Spinal cord (tissue), 10 donors: ENCODE measurements around the gene AP4S1. TPM values are rescaled to one million over a fixed set of nuclear protein-coding genes. Genes with fewer than 3 reads are reported as not detected.

Source experiments
- DNase-seq, 6 donors: peaks; one replicate each; pipeline versions ENCODE4 v3.0.0 to v3.0.0-alpha.2; 2013 to 2015; ENCODE audit warnings: low spot score in 6 of 6, low read depth in 4 of 6
- H3K27ac ChIP-seq: one replicate; pipeline ENCODE4 v1.5.1; 2013; ENCODE audit warnings: low read depth, low read length, control low read depth
- H3K27me3 ChIP-seq: one replicate; pipeline ENCODE4 v1.6.1; 2013; ENCODE audit warnings: low read length; ENCODE audit not compliant: control insufficient read depth, insufficient read depth
- H3K36me3 ChIP-seq: one replicate; pipeline ENCODE4 v1.6.1; 2013; ENCODE audit warnings: low read length; ENCODE audit not compliant: control insufficient read depth, insufficient read depth
- H3K4me1 ChIP-seq: one replicate; pipeline ENCODE4 v1.6.1; 2013; ENCODE audit warnings: low read length; ENCODE audit not compliant: control insufficient read depth, insufficient read depth
- H3K4me3 ChIP-seq: one replicate; pipeline ENCODE4 v1.5.1; 2013; ENCODE audit warnings: low read depth, low read length, control low read depth
- H3K9me3 ChIP-seq: one replicate; pipeline ENCODE4 v1.6.1; 2013; ENCODE audit warnings: low read length; ENCODE audit not compliant: control insufficient read depth, insufficient read depth
- WGBS: methylation state at CpG from one replicate; pipeline ENCODE4 v1.1.5; 2013; ENCODE audit warnings: missing lambda C conversion rate; ENCODE audit not compliant: insufficient coverage; 5-methylcytosine and 5-hydroxymethylcytosine counted together
- polyA plus RNA-seq, 2 donors: library from polyadenylated mRNA; unstranded; fragments of 120-200 nt; gene quantifications; one replicate each; pipeline ENCODE4 v1.2.1, GENCODE V29; 2013; ENCODE audit not compliant: insufficient read length in 2 of 2
- total RNA-seq, 2 donors: library from RNA; depleted of rRNA in 1 of 2; stranded (reverse); fragments of 120-200 nt in 1 of 2; fragments of >200 nt in 1 of 2; gene quantifications; one replicate each; pipeline versions ENCODE4 v1.2.3 to v1.2.4, GENCODE V29; 2013 to 2014
- donor health status: healthy.

The AP4S1 gene
- total and polyA plus RNA-seq, 4 donors = 16.5 to 29.8 (median 28.3) TPM

DNA sequence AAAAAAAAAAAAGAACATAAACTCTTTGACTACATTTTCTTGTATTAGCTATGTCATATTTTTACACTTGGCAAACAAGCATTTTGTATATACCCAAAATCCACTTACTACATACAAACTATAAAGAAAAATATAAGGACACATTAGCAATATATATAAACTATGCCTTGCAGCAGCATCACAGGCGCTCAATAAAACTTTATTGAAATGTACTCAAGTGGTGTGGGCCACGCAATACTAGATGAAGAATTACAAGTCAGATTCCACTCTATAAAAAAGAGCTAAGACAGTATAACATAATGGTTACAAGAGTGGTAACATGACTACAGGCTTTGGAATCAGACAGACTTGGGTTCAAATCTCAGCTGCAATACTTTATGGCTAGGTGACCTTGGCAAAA lies 3.1 kb upstream of the AP4S1 start:
- H3K9me3 ChIP-seq = no peaks in the 10 kb centered on the region
- H3K4me3 ChIP-seq = no peak overlapping the region
- H3K4me1 ChIP-seq = peaks cover 3% of the 10 kb centered on the region
- no peaks in the 10 kb centered on the region for H3K27me3 ChIP-seq
- H3K27ac ChIP-seq = no peak overlapping the region
- WGBS = no CpG with 5 or more reads among the region's 2 CpGs
- DNase-seq = no peak
- peaks cover 2% of the 10 kb centered on the region for H3K36me3 ChIP-seq

DNA sequence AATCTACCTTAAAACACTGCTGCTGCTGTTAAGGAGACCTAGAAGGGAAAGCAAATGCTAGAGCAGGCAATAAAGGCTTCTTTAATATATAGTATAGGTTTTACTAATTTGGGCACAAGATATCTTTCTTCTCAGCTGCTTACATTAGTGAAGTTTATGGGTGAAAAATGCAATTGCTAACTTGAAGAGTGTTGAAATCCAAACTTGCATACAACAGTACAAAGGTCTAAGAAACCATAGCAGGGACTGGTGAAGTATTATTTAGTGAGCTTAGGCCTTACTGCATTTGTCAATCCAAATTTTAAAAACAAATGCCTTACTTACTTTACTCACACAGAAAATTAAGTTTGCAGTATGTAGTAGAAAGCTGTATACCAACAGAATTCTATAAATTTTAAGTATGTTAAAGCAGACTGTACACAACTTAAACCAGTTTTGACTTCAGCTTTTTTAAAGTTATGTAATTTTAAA lies 1.4 kb upstream of the AP4S1 start:
- Histone ChIP-seq H3K4me1 (peaks cover 5% of the 10 kb centered on the region), H3K9me3 (no peaks in the 10 kb centered on the region), H3K36me3 (peaks cover 2% of the 10 kb centered on the region), H3K4me3 (peak overlapping the region; percentile 96), H3K27ac (no peak overlapping the region), H3K27me3 (no peaks in the 10 kb centered on the region)
- DNase-seq = no peak

DNA sequence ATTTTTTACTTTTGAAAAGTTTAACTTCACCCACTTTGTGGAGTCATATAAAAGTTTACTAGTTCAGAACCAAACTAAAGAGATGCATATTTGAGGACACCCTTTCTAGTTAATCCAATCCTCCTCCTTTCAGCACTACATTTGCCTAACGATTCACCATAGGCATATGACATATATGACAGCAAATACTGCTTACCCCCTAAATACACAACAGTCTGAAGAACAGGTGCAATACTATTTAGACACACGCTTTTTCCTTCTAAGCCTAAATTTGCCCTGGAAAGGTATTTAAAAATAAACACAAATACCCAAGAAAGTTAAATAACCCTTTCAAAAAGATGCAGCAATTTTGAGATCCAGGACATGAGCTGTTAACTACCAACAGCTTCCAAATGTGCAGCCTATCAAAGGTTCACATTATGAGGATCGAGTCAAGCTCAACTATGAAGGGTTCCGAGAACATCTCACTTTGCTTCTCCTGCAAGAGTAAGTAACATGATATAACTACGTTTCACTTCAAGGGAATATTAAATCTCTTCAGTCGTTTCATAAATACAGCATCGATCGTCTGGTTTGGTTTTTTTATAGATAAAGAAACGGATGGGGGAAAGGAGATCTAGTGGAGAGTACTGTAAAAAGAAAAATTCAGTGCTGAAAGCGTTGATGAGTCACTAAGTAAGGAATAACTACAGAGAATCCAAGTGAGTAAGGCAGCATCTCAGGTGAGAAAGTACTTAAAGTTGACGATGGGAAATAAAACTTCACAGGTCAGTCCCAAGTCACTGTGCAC lies 677 bp upstream of the AP4S1 start:
- no peaks in the 10 kb centered on the region for H3K9me3 ChIP-seq
- DNase-seq = no peak
- peaks cover 5% of the 10 kb centered on the region for H3K4me1 ChIP-seq
- peak overlapping the region; percentile 99 for H3K27ac ChIP-seq
- peaks cover 2% of the 10 kb centered on the region for H3K36me3 ChIP-seq
- H3K27me3 ChIP-seq = no peaks in the 10 kb centered on the region
- H3K4me3 ChIP-seq = peak overlapping the region; percentile 96
- 5% methylated on average over 4 of the region's 11 CpGs for WGBS

DNA sequence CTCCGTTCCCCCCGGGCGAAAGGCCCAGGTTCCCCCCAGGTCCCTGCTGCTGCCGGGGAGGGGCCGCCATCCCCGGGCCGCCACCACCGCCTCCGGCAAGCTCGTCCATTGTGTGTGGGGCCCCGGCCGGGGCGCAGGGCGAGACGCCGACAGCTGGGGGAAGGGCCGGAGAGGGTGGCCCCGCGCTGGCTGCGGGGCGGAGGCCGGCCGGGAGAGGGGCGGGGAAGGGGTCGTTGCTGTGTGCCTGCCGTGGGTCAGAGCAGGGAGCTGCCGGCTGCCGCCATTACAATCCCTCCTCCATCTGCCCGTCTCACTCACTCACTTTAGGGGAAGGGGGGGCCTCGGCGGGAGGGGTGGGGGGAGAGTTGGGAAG lies 614 bp downstream of the AP4S1 start, which contains the start of gene STRN3:
TSS of gene STRN3 (minus strand) at position 303 of the 373 bp plus-strand sequence. CDS start at position 109, 194 bp downstream.
- no peaks in the 10 kb centered on the region for H3K36me3 ChIP-seq
- peak in 1 of 6 donors; percentile 5 for DNase-seq
- H3K9me3 ChIP-seq = no peaks in the 10 kb centered on the region
- peak within 1 kb of the TSS; percentile 96 for H3K4me3 ChIP-seq
- no peaks in the 10 kb centered on the region for H3K27me3 ChIP-seq
- H3K27ac ChIP-seq = peak within 1 kb of the TSS; percentile 99
- WGBS = under 1% methylated on average over 15 of the region's 31 CpGs
- H3K4me1 ChIP-seq = peaks cover 5% of the 10 kb centered on the region

DNA sequence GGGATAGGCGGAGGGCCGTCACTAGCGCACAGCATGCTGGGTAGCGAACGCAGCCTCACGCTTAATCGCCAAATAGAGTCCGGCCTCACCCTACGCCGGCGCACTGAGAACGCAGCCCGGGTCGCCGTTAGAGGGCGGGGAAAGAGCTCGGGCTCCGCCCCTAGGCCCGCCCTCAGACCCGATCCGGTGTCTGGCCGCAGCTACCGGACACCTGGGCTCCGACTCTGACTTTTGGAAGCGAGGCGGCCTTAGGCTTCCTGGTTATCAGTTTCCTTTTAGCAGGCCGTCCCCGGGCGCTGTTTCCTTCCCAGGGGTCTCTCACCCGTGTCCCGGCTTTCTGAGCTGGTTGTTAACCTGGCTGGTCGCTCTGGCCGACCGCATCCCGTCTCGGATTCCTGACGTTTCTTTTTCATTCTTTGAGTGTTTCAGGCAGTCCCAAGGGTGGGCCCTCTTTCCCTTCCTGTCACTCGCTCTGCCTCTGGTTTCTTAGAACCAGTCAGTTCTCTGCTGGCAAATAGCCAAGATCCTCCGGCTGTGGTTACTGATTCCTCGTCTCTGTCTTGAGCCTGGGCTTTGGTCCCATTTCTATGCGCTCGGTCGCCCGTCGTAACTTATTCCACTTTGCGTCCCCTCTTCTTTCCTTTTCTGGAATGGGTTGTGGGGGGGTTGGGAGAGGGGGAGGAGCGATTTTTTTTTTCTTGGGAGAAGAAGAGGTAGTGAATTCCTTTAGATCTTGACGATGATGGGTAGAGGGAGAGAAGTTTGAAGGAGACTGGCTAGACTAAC lies 1.2 kb downstream of the AP4S1 start:
- H3K4me3 ChIP-seq = peak overlapping the region; percentile 96
- no peaks in the 10 kb centered on the region for H3K36me3 ChIP-seq
- H3K27me3 ChIP-seq = no peaks in the 10 kb centered on the region
- H3K27ac ChIP-seq = peak overlapping the region; percentile 99
- 0% methylated on average over 39 of the region's 48 CpGs for WGBS
- H3K9me3 ChIP-seq = no peaks in the 10 kb centered on the region
- peak; percentile 84 to 99 (median 92) for DNase-seq
- peaks cover 5% of the 10 kb centered on the region for H3K4me1 ChIP-seq

DNA sequence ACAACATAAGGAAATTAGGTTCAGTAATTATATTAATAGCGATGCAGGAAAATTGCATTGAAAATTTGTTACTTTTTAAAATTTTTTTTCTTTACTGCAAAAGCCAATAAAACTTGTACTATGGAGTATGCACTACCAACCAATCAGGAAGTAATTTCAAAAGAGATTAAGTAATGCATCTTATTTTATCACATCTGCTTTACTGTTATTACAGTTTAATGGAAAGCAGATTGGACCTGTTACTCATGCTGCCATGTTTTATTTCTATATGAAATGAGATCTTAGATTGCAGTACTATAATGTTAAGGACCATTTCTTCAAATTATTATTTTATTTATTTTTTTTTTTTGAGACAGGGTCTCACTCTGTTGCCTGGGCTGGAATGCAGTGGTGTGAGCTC lies 2.4 kb downstream of the AP4S1 start:
- peak in 1 of 6 donors; percentile 13 for DNase-seq
- Histone ChIP-seq H3K9me3 (no peaks in the 10 kb centered on the region), H3K27ac (no peak overlapping the region), H3K27me3 (no peaks in the 10 kb centered on the region), H3K4me3 (no peak overlapping the region), H3K36me3 (no peaks in the 10 kb centered on the region), H3K4me1 (peaks cover 5% of the 10 kb centered on the region)
- WGBS = no CpG with 5 or more reads among the region's 1 CpG

DNA sequence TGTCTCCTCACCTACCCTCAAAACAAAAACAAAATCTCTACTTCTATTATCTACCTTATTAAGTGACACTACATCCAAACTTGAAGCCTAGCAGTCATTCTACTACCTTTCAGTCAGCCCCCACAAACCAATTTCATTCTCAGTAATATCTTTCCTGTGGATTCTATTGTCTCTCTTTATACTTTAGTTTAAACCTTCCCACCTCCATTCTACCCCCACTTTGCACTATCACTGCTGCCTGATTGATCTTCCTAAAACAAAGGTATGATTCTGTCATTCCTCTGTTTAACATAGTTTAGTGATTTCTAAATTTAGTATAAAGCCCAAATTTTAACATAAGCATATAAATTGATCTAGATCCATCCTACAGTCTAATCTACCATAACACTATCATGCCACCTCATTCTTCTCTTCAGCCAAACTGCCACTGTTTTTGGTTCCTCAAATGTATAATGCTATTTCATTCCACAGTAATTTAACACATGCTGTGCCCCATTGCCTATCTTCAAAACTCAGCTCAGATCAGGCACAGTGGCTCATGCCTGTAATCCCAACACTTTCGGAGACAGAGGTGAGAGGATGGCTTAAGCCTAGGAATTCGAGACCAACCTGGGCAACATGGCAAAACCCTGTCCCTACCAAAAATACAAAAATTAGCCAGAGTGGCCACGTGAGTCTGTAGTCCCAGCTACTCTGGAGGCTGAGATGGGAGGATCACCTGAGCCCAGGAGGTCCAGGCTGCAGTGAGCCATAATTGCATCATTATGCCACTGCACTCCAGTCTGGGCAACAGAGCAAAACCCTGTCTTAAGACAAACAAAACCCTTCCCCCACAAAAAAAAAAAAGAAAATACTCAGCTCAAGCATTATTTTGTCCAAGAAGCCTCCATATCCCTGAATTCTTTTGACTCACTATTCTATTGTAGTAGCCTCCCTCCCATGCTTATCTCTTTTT lies 3.8 kb downstream of the AP4S1 start:
- H3K27ac ChIP-seq = no peak overlapping the region
- DNase-seq = no peak
- no peak overlapping the region for H3K4me3 ChIP-seq
- 100% methylated on average over 2 of the region's 3 CpGs for WGBS
- no peaks in the 10 kb centered on the region for H3K27me3 ChIP-seq
- H3K4me1 ChIP-seq = peaks cover 5% of the 10 kb centered on the region
- no peaks in the 10 kb centered on the region for H3K9me3 ChIP-seq
- H3K36me3 ChIP-seq = no peaks in the 10 kb centered on the region

DNA sequence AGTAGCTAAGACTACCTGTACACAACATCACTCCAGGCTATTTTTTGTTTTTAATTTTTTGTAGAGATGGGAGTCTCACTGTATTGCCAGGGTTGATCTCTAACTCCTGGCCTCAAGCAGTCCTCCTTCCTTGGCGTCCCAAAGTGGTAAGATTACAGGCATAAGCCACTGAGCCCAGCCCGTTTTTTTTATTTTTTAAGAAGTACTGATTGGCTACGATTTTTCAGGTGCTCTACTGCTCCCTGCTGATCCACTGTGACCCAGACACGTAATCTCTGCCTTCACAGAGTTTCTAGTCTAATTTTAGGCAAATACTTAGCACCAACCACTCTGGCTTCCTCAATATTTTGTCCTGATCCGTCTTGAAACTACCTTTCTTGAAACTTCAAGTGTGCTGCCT lies 5.0 kb downstream of the AP4S1 start:
- WGBS = 92% methylated on average over 5 of the region's 5 CpGs
- H3K4me3 ChIP-seq = no peak overlapping the region
- H3K27ac ChIP-seq = no peak overlapping the region
- no peaks in the 10 kb centered on the region for H3K27me3 ChIP-seq
- no peaks in the 10 kb centered on the region for H3K9me3 ChIP-seq
- H3K4me1 ChIP-seq = peaks cover 5% of the 10 kb centered on the region
- DNase-seq = no peak
- H3K36me3 ChIP-seq = no peaks in the 10 kb centered on the region

DNA sequence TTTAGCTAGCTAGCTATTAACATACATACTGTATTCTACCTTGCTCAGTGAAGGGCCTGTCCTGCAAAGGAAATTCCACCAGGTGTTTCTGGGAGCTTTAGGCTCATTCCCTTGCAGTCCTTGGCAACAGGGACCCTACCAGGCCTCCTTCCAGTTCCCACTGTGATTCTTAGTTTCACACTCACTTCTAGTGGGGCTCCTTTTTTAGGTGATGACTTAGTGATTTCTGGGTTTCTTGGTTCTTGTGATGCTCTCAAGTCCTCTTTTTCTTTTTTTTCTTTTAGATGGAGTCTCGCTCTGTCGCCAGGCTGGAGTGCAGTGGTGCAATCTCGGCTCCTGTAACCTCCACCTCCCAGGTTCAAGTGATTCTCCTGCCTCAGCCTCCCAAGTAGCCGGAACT lies 11.1 kb downstream of the AP4S1 start:
- Histone ChIP-seq H3K27ac (no peak overlapping the region), H3K9me3 (no peaks in the 10 kb centered on the region), H3K4me3 (no peak overlapping the region), H3K4me1 (no peaks in the 10 kb centered on the region), H3K36me3 (peaks cover 5% of the 10 kb centered on the region), H3K27me3 (no peaks in the 10 kb centered on the region)
- DNase-seq = no peak
- WGBS = 100% methylated on average over 4 of the region's 4 CpGs
